Esophagus muscularis mucosa (tissue), 3 donors: ENCODE results near the gene SMARCA1.
"Not testable (repeated sequence)": the region's sequence is repeated elsewhere in the genome, so short reads cannot be mapped to it uniquely, and the experiment has no call there.

Experiments used
- CTCF ChIP-seq, 3 experiments: fragments of 200-600 bp in 2 of 3; fragments of 450-650 bp in 1 of 3; sonication (generic) in 2 of 3; IDR thresholded peaks; one replicate each; pipeline ENCODE4 v1.5.1; 2017 to 2019; ENCODE audit warnings: antibody characterized with exemption in 3 of 3, mild to moderate bottlenecking in 2 of 3, moderate library complexity in 1 of 3
- POLR2A ChIP-seq: fragments of 450-650 bp; IDR thresholded peaks from one replicate; pipeline ENCODE4 v1.6.1; 2017; ENCODE audit warnings: antibody characterized with exemption, moderate library complexity, mild to moderate bottlenecking, low read depth
- POLR2AphosphoS5 ChIP-seq, 2 donors: sonication (generic); formaldehyde crosslinking; IDR thresholded peaks; one replicate each; pipeline ENCODE4 v1.6.1; 2017; ENCODE audit warnings: antibody characterized with exemption in 2 of 2

DNA sequence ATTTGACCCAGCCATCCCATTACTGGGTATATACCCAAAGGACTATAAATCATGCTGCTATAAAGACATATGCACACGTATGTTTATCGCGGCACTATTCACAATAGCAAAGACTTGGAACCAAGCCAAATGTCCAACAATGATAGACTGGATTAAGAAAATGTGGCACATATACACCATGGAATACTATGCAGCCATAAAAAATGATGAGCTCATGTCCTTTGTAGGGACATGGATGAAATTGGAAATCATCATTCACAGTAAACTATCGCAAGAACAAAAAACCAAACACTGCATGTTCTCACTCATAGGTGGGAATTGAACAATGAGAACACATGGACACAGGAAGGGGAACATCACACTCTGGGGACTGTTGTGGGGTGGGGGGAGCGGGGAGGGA is 41.1 kb upstream of the SMARCA1 start:
- not testable (repeated sequence) for TF ChIP-seq POLR2AphosphoS5 (IDR thresholded peaks at IDR 0.05); CTCF (IDR thresholded peaks at IDR 0.05); POLR2A
